Peyer's patch (tissue), 4 donors: ENCODE measurements around the gene OPCML.

Experiments
- CTCF ChIP-seq, 6 experiments: fragments of 450-650 bp in 4 of 6; fragments of 200-600 bp in 2 of 6; sonication (generic) in 1 of 6; IDR thresholded peaks; one replicate each; pipeline ENCODE4 v1.5.1; 2017 to 2019; ENCODE audit warnings: antibody characterized with exemption in 6 of 6, mild to moderate bottlenecking in 3 of 6, moderate library complexity in 1 of 6
- POLR2A ChIP-seq, 2 donors: fragments of 450-650 bp; IDR thresholded peaks; one replicate each; pipeline ENCODE4 v1.5.1; 2017; ENCODE audit warnings: antibody characterized with exemption in 2 of 2, mild to moderate bottlenecking in 2 of 2, moderate library complexity in 2 of 2

GRCh38 chr11:132817387-132817786 is 714.9 kb downstream of the OPCML start:
- TF ChIP-seq CTCF (IDR thresholded peaks at IDR 0.05) (no peak), POLR2A (IDR thresholded peaks at IDR 0.05) (no peak)
